ENCODE measurements around the gene VEZT.
"Not testable (repeated sequence)": the region's sequence is repeated elsewhere in the genome, so short reads cannot be mapped to it uniquely, and the experiment has no call there.

The VEZT gene

GRCh38 chr12:95193139-95193538 lies 24.5 kb upstream of the VEZT start:
- Histone ChIP-seq H3K23ac (ENCODE audit: low read length) (no peak overlapping the region), H3K4me2 (ENCODE audit: low read length) (no peak overlapping the region), H3K4ac (ENCODE audit: low read depth, low read length) (no peak overlapping the region), H2AFZ (ENCODE audit: insufficient read depth, low read length, poor library complexity) (no peak overlapping the region), H3K18ac (ENCODE audit: low read length) (no peak overlapping the region), H3K4me1 (ENCODE audit: control insufficient read depth in 1 of 2, insufficient read depth in 2 of 2, low read length in 2 of 2) (peaks cover 0 to 4% of the 10 kb centered on the region in 2 experiments), H2BK5ac (ENCODE audit: low read depth, low read length, poor library complexity) (no peak overlapping the region), H3K27ac (ENCODE audit: low read depth, low read length) (no peak overlapping the region), H3K9me3 (ENCODE audit: insufficient read depth, low read depth, low read length) (no peaks in the 10 kb centered on the region), H4K8ac (ENCODE audit: low read depth, low read length) (no peak overlapping the region), H3K27me3 (ENCODE audit: insufficient read depth, low read length) (no peaks in the 10 kb centered on the region), H4K91ac (ENCODE audit: low read depth, low read length) (no peak overlapping the region), H3K14ac (ENCODE audit: low read length) (no peak overlapping the region), H4K12ac (ENCODE audit: low read depth, low read length) (no peak overlapping the region), H3K36me3 (ENCODE audit: control insufficient read depth in 1 of 2, insufficient read depth in 2 of 2, low read length in 2 of 2) (peaks cover 3% of the 10 kb centered on the region in 2 experiments), H3K9ac (ENCODE audit: low read length) (no peak overlapping the region), H2BK120ac (ENCODE audit: insufficient read depth, low read length, poor library complexity) (no peak overlapping the region), H3K79me2 (ENCODE audit: control insufficient read depth, insufficient read depth, low read length, poor library complexity) (no peaks in the 10 kb centered on the region), H2BK12ac (ENCODE audit: low read length) (no peak overlapping the region), H3K79me1 (ENCODE audit: low read length) (no peaks in the 10 kb centered on the region), H3K4me3 (ENCODE audit: low read depth, low read length) (no peak overlapping the region), H2AK5ac (ENCODE audit: low read length) (no peak overlapping the region)
- no CpG with 5 or more reads among the region's 3 CpGs for WGBS (ENCODE audit: extremely low coverage, insufficient coverage, insufficient read length)
- peak in 1 of 2 donors; percentile 51 for DNase-seq

- Histone ChIP-seq H2BK12ac (ENCODE audit: low read length) (no peak overlapping the region), H4K12ac (ENCODE audit: low read depth, low read length) (no peak overlapping the region), H2BK120ac (ENCODE audit: insufficient read depth, low read length, poor library complexity) (no peak overlapping the region), H3K18ac (ENCODE audit: low read length) (no peak overlapping the region), H3K79me1 (ENCODE audit: low read length) (no peaks in the 10 kb centered on the region), H2AFZ (ENCODE audit: insufficient read depth, low read length, poor library complexity) (no peak overlapping the region), H4K8ac (ENCODE audit: low read depth, low read length) (no peak overlapping the region), H3K27me3 (ENCODE audit: insufficient read depth, low read length) (no peaks in the 10 kb centered on the region), H3K4ac (ENCODE audit: low read depth, low read length) (no peak overlapping the region), H4K91ac (ENCODE audit: low read depth, low read length) (no peak overlapping the region), H3K9ac (ENCODE audit: low read length) (no peak overlapping the region), H3K23ac (ENCODE audit: low read length) (no peak overlapping the region), H2AK5ac (ENCODE audit: low read length) (no peak overlapping the region), H3K27ac (ENCODE audit: low read depth, low read length) (no peak overlapping the region), H2BK5ac (ENCODE audit: low read depth, low read length, poor library complexity) (no peak overlapping the region), H3K14ac (ENCODE audit: low read length) (no peak overlapping the region), H3K4me2 (ENCODE audit: low read length) (no peak overlapping the region), H3K4me1 (ENCODE audit: control insufficient read depth in 1 of 2, insufficient read depth in 2 of 2, low read length in 2 of 2) (peaks cover 0 to 2% of the 10 kb centered on the region in 2 experiments), H3K9me3 (ENCODE audit: insufficient read depth, low read depth, low read length) (no peaks in the 10 kb centered on the region), H3K4me3 (ENCODE audit: low read depth, low read length) (no peak overlapping the region), H3K36me3 (ENCODE audit: control insufficient read depth in 1 of 2, insufficient read depth in 2 of 2, low read length in 2 of 2) (no peaks in the 10 kb centered on the region), H3K79me2 (ENCODE audit: control insufficient read depth, insufficient read depth, low read length, poor library complexity) (no peaks in the 10 kb centered on the region)
- no CpG with 5 or more reads among the region's 3 CpGs for WGBS (ENCODE audit: extremely low coverage, insufficient coverage, insufficient read length)
- DNase-seq: no peak
Observed at GRCh38 chr12:95195122-95195521, 22.5 kb upstream of the VEZT start.

DNA sequence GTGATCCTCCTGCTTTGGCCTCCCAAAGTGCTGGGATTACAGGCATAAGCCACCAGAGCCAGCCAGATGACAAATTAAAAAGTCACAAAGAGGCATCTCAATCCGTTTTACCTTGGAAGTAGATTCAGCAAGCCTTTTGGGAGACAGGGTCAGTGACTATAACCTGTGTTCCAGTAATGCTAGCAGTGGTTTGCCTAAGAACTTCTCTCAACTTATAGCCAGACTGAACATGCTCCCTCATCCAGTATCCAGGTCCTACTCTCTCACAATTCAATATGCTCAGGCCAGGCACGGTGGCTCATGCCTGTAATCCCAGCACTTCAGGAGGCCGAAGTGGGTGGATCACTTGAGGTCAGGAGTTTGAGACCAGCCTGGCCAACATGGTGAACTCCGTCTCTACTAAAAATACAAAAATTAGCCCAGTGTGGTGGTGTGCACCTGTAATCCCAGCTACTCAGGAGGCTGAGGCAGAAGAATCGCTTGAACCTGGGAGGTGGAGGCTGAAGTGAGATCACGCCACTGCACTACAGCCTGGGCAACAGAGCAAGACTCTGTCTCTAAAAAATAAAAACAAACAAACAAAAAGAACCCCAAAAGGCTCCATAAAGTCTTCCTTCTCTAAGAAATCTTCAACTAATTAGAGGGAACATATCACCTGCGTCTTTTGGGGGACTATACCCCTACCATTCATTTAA lies 20.6 kb upstream of the VEZT start:
- not testable (repeated sequence) for H3K36me3 ChIP-seq (ENCODE audit: control insufficient read depth in 1 of 2, insufficient read depth in 2 of 2, low read length in 2 of 2); H2BK5ac ChIP-seq (ENCODE audit: low read depth, low read length, poor library complexity); H3K9ac ChIP-seq (ENCODE audit: low read length); H3K9me3 ChIP-seq (ENCODE audit: insufficient read depth, low read depth, low read length); H3K18ac ChIP-seq (ENCODE audit: low read length); H3K14ac ChIP-seq (ENCODE audit: low read length); H3K4ac ChIP-seq (ENCODE audit: low read depth, low read length); H2AK5ac ChIP-seq (ENCODE audit: low read length); H3K4me3 ChIP-seq (ENCODE audit: low read depth, low read length); H3K4me2 ChIP-seq (ENCODE audit: low read length); H3K4me1 ChIP-seq (ENCODE audit: control insufficient read depth in 1 of 2, insufficient read depth in 2 of 2, low read length in 2 of 2); H3K27ac ChIP-seq (ENCODE audit: low read depth, low read length); H2AFZ ChIP-seq (ENCODE audit: insufficient read depth, low read length, poor library complexity); H3K23ac ChIP-seq (ENCODE audit: low read length); DNase-seq; H4K91ac ChIP-seq (ENCODE audit: low read depth, low read length); H3K79me1 ChIP-seq (ENCODE audit: low read length); H3K79me2 ChIP-seq (ENCODE audit: control insufficient read depth, insufficient read depth, low read length, poor library complexity); H2BK12ac ChIP-seq (ENCODE audit: low read length); H3K27me3 ChIP-seq (ENCODE audit: insufficient read depth, low read length); H4K12ac ChIP-seq (ENCODE audit: low read depth, low read length); H2BK120ac ChIP-seq (ENCODE audit: insufficient read depth, low read length, poor library complexity); H4K8ac ChIP-seq (ENCODE audit: low read depth, low read length)
- WGBS (ENCODE audit: extremely low coverage, insufficient coverage, insufficient read length): no CpG with 5 or more reads among the region's 7 CpGs

- H4K8ac ChIP-seq (ENCODE audit: low read depth, low read length): no peak overlapping the region
- no peak overlapping the region for H3K23ac ChIP-seq (ENCODE audit: low read length)
- no peaks in the 10 kb centered on the region for H3K9me3 ChIP-seq (ENCODE audit: insufficient read depth, low read depth, low read length)
- no peak overlapping the region for H2AK5ac ChIP-seq (ENCODE audit: low read length)
- H2BK12ac ChIP-seq (ENCODE audit: low read length): no peak overlapping the region
- no peak overlapping the region for H3K4me3 ChIP-seq (ENCODE audit: low read depth, low read length)
- no peak overlapping the region for H2BK120ac ChIP-seq (ENCODE audit: insufficient read depth, low read length, poor library complexity)
- no peak overlapping the region for H3K14ac ChIP-seq (ENCODE audit: low read length)
- H3K27me3 ChIP-seq (ENCODE audit: insufficient read depth, low read length): no peaks in the 10 kb centered on the region
- peaks cover 3% of the 10 kb centered on the region for H3K79me1 ChIP-seq (ENCODE audit: low read length)
- no peak overlapping the region for H4K91ac ChIP-seq (ENCODE audit: low read depth, low read length)
- no peak overlapping the region for H2AFZ ChIP-seq (ENCODE audit: insufficient read depth, low read length, poor library complexity)
- no peak overlapping the region for H3K4me2 ChIP-seq (ENCODE audit: low read length)
- H3K36me3 ChIP-seq (ENCODE audit: control insufficient read depth in 1 of 2, insufficient read depth in 2 of 2, low read length in 2 of 2): no peaks in the 10 kb centered on the region
- no peak overlapping the region for H3K27ac ChIP-seq (ENCODE audit: low read depth, low read length)
- H3K4me1 ChIP-seq (ENCODE audit: control insufficient read depth in 1 of 2, insufficient read depth in 2 of 2, low read length in 2 of 2): peaks cover 0 to 5% of the 10 kb centered on the region in 2 experiments
- H2BK5ac ChIP-seq (ENCODE audit: low read depth, low read length, poor library complexity): no peak overlapping the region
- no peak overlapping the region for H3K9ac ChIP-seq (ENCODE audit: low read length)
- no peaks in the 10 kb centered on the region for H3K79me2 ChIP-seq (ENCODE audit: control insufficient read depth, insufficient read depth, low read length, poor library complexity)
- no peak for DNase-seq
- no peak overlapping the region for H4K12ac ChIP-seq (ENCODE audit: low read depth, low read length)
- H3K18ac ChIP-seq (ENCODE audit: low read length): no peak overlapping the region
- WGBS (ENCODE audit: extremely low coverage, insufficient coverage, insufficient read length): no CpG with 5 or more reads among the region's 2 CpGs
- no peak overlapping the region for H3K4ac ChIP-seq (ENCODE audit: low read depth, low read length)
Observed at GRCh38 chr12:95197636-95198035, 20.0 kb upstream of the VEZT start.
